GM19395 (cell line): ENCODE data around the gene PSTPIP2.

Experiments
- ATAC-seq: cut with Tn5 transposase; IDR thresholded peaks from one replicate; pipeline ENCODE4 v1.9.1; 2021; ENCODE audit warnings: mild to moderate bottlenecking, moderate library complexity; ENCODE audit not compliant: unreplicated experiment

The PSTPIP2 gene

GRCh38 chr18:46040033-46040746 is 31.9 kb downstream of the PSTPIP2 start:
- ATAC-seq = no peak

- no peak for ATAC-seq
Observed at GRCh38 chr18:46037512-46038305, 34.4 kb downstream of the PSTPIP2 start.

GRCh38 chr18:46035696-46036680 is 36.1 kb downstream of the PSTPIP2 start:
- ATAC-seq = no peak

GRCh38 chr18:46034230-46034629 is 37.8 kb downstream of the PSTPIP2 start:
- ATAC-seq = no peak

GRCh38 chr18:46031741-46032140 is 40.3 kb downstream of the PSTPIP2 start:
- no peak for ATAC-seq

- ATAC-seq = no peak
Observed at GRCh38 chr18:46028536-46028891, 43.5 kb downstream of the PSTPIP2 start.

GRCh38 chr18:46019936-46020335 is 52.1 kb downstream of the PSTPIP2 start:
- no peak for ATAC-seq

GRCh38 chr18:46013484-46014189 is 58.4 kb downstream of the PSTPIP2 start:
- peak; percentile 80 for ATAC-seq

- no peak for ATAC-seq
Observed at GRCh38 chr18:46010676-46011075, 61.4 kb downstream of the PSTPIP2 start.

- ATAC-seq = no peak
Observed at GRCh38 chr18:46010050-46010449, 62.0 kb downstream of the PSTPIP2 start.

- no peak for ATAC-seq
Observed at GRCh38 chr18:46009125-46009840, 62.8 kb downstream of the PSTPIP2 start.

GRCh38 chr18:46008531-46008930 is 63.5 kb downstream of the PSTPIP2 start:
- ATAC-seq = no peak

- no peak for ATAC-seq
Observed at GRCh38 chr18:46007165-46007564, 64.9 kb downstream of the PSTPIP2 start.

GRCh38 chr18:46002934-46003333 is 69.1 kb downstream of the PSTPIP2 start:
- ATAC-seq = no peak

- ATAC-seq = no peak
Observed at GRCh38 chr18:46001892-46002291, 70.2 kb downstream of the PSTPIP2 start.

- ATAC-seq = no peak
Observed at GRCh38 chr18:46001074-46001473, 71.0 kb downstream of the PSTPIP2 start.

- ATAC-seq = no peak
Observed at GRCh38 chr18:45999536-45999935, 72.5 kb downstream of the PSTPIP2 start.

- no peak for ATAC-seq
Observed at GRCh38 chr18:45998244-45998643, 73.8 kb downstream of the PSTPIP2 start.

GRCh38 chr18:45997700-45998151 is 74.3 kb downstream of the PSTPIP2 start:
- peak; percentile 57 for ATAC-seq

- ATAC-seq = no peak
Observed at GRCh38 chr18:45995461-45995860, 76.6 kb downstream of the PSTPIP2 start.
